K562 (cell line): ENCODE measurements around the gene ZBTB38. TPM values are rescaled to one million over a fixed set of nuclear protein-coding genes. Genes with fewer than 3 reads are reported as not detected.
A peak's percentile ranks its signal among the peaks of the same experiment; 100 is the strongest.

ENCODE experiments used
- ATAC-seq: fragments of 200-7000 bp; cut with Tn5 transposase; 3 replicates; pipeline ENCODE4 v1.9.1; 2020; ENCODE audit warnings: moderate library complexity
- BruUV-seq: library from RNA; stranded (reverse); fragments of 400-500 nt; replicated peaks from 2 replicates; lab custom pipeline; 2021; lab: Mats Ljungman, UMichigan
- CTCF ChIA-PET: fragments of 300-600 bp; formaldehyde crosslinking; extraction: SDS; loops from one replicate; lab custom pipeline; 2021; ENCODE audit warnings: low intra/inter-chr PET ratio; lab: Yijun Ruan, JAX
- POLR2A ChIA-PET: fragments of 300-600, 350-650 bp; sonication (Branson Sonifier 250); formaldehyde crosslinking; extraction: SDS; loops from one replicate; lab custom pipeline; 2021; ENCODE audit warnings: antibody characterized with exemption, inconsistent platforms; lab: Yijun Ruan, JAX
- DNase-seq, 4 experiments: peaks; one replicate each; pipeline versions ENCODE4 v3.0.0 to v3.0.0-alpha.2; 2011 to 2018; ENCODE audit warnings: low spot score in 3 of 4, mixed read lengths in 3 of 4; ENCODE audit errors: extremely low read depth in 1 of 4
- FAIRE-seq: peaks from 2 replicates; lab custom pipeline; 2011; peaks lifted over from hg19 to GRCh38; lab: Jason Lieb, UNC
- H2AFZ ChIP-seq: 2 replicates; pipeline ENCODE4 v1.6.0; 2011; ENCODE audit warnings: low read depth, low read length, control low read depth, inconsistent platforms
- H3K27ac ChIP-seq: fragments of 200-600 bp; 3 replicates; pipeline ENCODE4 v1.8.0; 2011; ENCODE audit warnings: low read depth, mild to moderate bottlenecking, control low read depth, inconsistent platforms, low read length, moderate library complexity, mixed read lengths; ENCODE audit errors: extremely low read depth
- H3K27me3 ChIP-seq, 2 experiments: fragments of 300-600 bp in 1 of 2; 2 replicates in 1 of 2; 3 replicates in 1 of 2; pipeline versions ENCODE4 v1.6.0 to v1.8.0; 2011; ENCODE audit warnings: inconsistent platforms in 2 of 2, low read length in 2 of 2, mild to moderate bottlenecking in 1 of 2, mixed read lengths in 1 of 2, moderate library complexity in 1 of 2; ENCODE audit not compliant: control insufficient read depth in 2 of 2, insufficient read depth in 2 of 2
- H3K36me3 ChIP-seq: fragments of 300-600 bp; 3 replicates; pipeline ENCODE4 v1.8.0; 2011; ENCODE audit warnings: mild to moderate bottlenecking, low read length, inconsistent platforms; ENCODE audit not compliant: control insufficient read depth, insufficient read depth
- H3K4me1 ChIP-seq, 2 experiments: fragments of 200-600 bp in 1 of 2; replicated peaks in 1 of 2; 2 replicates in 1 of 2; 3 replicates in 1 of 2; pipeline versions ENCODE4 v1.5.1 to v1.8.0; 2011; ENCODE audit warnings: inconsistent platforms in 2 of 2, low read length in 2 of 2, mild to moderate bottlenecking in 1 of 2, mixed read lengths in 1 of 2, moderate library complexity in 1 of 2; ENCODE audit not compliant: control insufficient read depth in 2 of 2, insufficient read depth in 2 of 2
- H3K4me2 ChIP-seq: 2 replicates; pipeline ENCODE4 v1.6.1; 2011; ENCODE audit warnings: low read length, control low read depth, inconsistent platforms, mixed read lengths; ENCODE audit not compliant: insufficient read depth
- H3K4me3 ChIP-seq: fragments of 200-600 bp; sonication (generic), shearing (Covaris generic); 2 replicates; pipeline ENCODE4 v1.5.1; 2016; ENCODE audit warnings: control low read depth, inconsistent platforms
- H3K79me2 ChIP-seq: fragments of 200-600 bp; 3 replicates; pipeline ENCODE4 v1.8.0; 2011; ENCODE audit warnings: low read length, inconsistent platforms; ENCODE audit not compliant: control insufficient read depth, insufficient read depth
- H3K9ac ChIP-seq, 2 experiments: 2 replicates each; pipeline versions ENCODE4 v1.6.0 to v1.6.1; 2011; ENCODE audit warnings: low read depth in 2 of 2, low read length in 2 of 2, control low read depth in 1 of 2, inconsistent platforms in 1 of 2, mild to moderate bottlenecking in 1 of 2, mixed read lengths in 1 of 2; ENCODE audit not compliant: insufficient read depth in 1 of 2
- H3K9me1 ChIP-seq: one replicate; pipeline ENCODE4 v1.6.0; 2011; ENCODE audit warnings: inconsistent platforms, mild to moderate bottlenecking, low read length, moderate library complexity; ENCODE audit not compliant: control insufficient read depth, insufficient read depth
- H3K9me3 ChIP-seq: replicated peaks from 2 replicates; pipeline ENCODE4 v1.5.1; 2011; ENCODE audit warnings: low read depth, low read length, inconsistent platforms; ENCODE audit not compliant: control insufficient read depth, insufficient read depth
- H4K20me1 ChIP-seq: replicated peaks from 2 replicates; pipeline ENCODE4 v1.6.1; 2011; ENCODE audit warnings: low read length, inconsistent platforms, mixed read lengths; ENCODE audit not compliant: control insufficient read depth, insufficient read depth
- CC2D1A ChIP-seq: fragments of 450-650 bp; IDR thresholded peaks from 2 replicates; pipeline ENCODE4 v1.6.1; 2017; ENCODE audit warnings: mild to moderate bottlenecking
- CEBPG ChIP-seq, 3 experiments: fragments of 200-800 bp in 1 of 3; sonication (Bioruptor generic) in 1 of 3; sonication (generic) in 1 of 3; formaldehyde crosslinking in 1 of 3; IDR thresholded peaks in 2 of 3; conservative IDR thresholded peaks in 1 of 3; 2 replicates each; pipeline versions ENCODE4 v1.6.1 to v1.8.0; 2016 to 2022; ENCODE audit warnings: missing compliant biosample characterization in 2 of 3, missing genetic modification characterization in 2 of 3, mild to moderate bottlenecking in 1 of 3, missing genetic modification reagents in 1 of 3
- EZH2 ChIP-seq: IDR thresholded peaks from 2 replicates; pipeline ENCODE4 v1.6.1; 2012; ENCODE audit warnings: low read depth, mild to moderate bottlenecking, inconsistent platforms, low read length, borderline replicate concordance
- FOXA3 ChIP-seq, 2 experiments: fragments of 450-650 bp in 1 of 2; sonication (generic) in 1 of 2; formaldehyde crosslinking; IDR thresholded peaks in 1 of 2; conservative IDR thresholded peaks in 1 of 2; 2 replicates each; pipeline versions ENCODE4 v1.4.0 to v1.8.0; 2020 to 2022; ENCODE audit warnings: mild to moderate bottlenecking in 2 of 2, missing genetic modification reagents in 1 of 2
- ID3 ChIP-seq, 2 experiments: fragments of 250-450 bp in 1 of 2; fragments of 450-650 bp in 1 of 2; sonication (Bioruptor Pico) in 1 of 2; IDR thresholded peaks; 2 replicates each; pipeline versions ENCODE4 v1.6.1 to v1.8.0; 2016 to 2021; ENCODE audit warnings: mild to moderate bottlenecking in 2 of 2, moderate library complexity in 2 of 2, missing compliant biosample characterization in 1 of 2, missing genetic modification characterization in 1 of 2
- NFIX ChIP-seq: fragments of 250-450 bp; sonication (Bioruptor Pico); IDR thresholded peaks from 2 replicates; pipeline ENCODE4 v1.4.0; 2020; ENCODE audit warnings: low read depth, mild to moderate bottlenecking, moderate library complexity
- POLR2AphosphoS5 ChIP-seq: IDR thresholded peaks from 2 replicates; pipeline ENCODE4 v1.6.1; 2011; ENCODE audit warnings: mild to moderate bottlenecking, low read depth, low read length, moderate library complexity; ENCODE audit not compliant: control insufficient read depth, insufficient read depth
- RBM25 ChIP-seq: fragments of 200-400 bp; formaldehyde crosslinking; IDR thresholded peaks from 2 replicates; pipeline ENCODE4 v1.6.1; 2018; ENCODE audit warnings: low read length, low read depth, moderate library complexity; ENCODE audit not compliant: severe bottlenecking
- SP2 ChIP-seq: IDR thresholded peaks from 2 replicates; pipeline ENCODE4 v1.6.1; 2011; ENCODE audit warnings: mild to moderate bottlenecking, low read depth, low read length, moderate library complexity; ENCODE audit not compliant: poor library complexity, severe bottlenecking; ENCODE audit errors: extremely low read depth
- TRIM24 ChIP-seq, 2 experiments: fragments of 450-650 bp; IDR thresholded peaks; 2 replicates each; pipeline ENCODE4 v1.6.1; 2016
- ZBTB8A ChIP-seq: fragments of 450-650 bp; IDR thresholded peaks from 2 replicates; pipeline ENCODE4 v1.6.1; 2018; ENCODE audit warnings: mild to moderate bottlenecking, moderate library complexity; ENCODE audit not compliant: partially characterized antibody
- ZNF232 ChIP-seq: sonication (generic); formaldehyde crosslinking; IDR thresholded peaks from 2 replicates; pipeline ENCODE4 v1.8.0; 2022; ENCODE audit warnings: mild to moderate bottlenecking, missing genetic modification reagents
- ZNF57 ChIP-seq: fragments of 450-650 bp; formaldehyde crosslinking; IDR thresholded peaks from 2 replicates; pipeline ENCODE4 v1.4.0; 2020; ENCODE audit warnings: mild to moderate bottlenecking, moderate library complexity
- ZNF586 ChIP-seq: fragments of 450-650 bp; formaldehyde crosslinking; conservative IDR thresholded peaks from 2 replicates; pipeline ENCODE4 v1.4.0; 2020; ENCODE audit warnings: mild to moderate bottlenecking, moderate library complexity
- WGBS: fragments of 100-300 bp; shearing (Covaris generic); methylation state at CpG from one replicate; pipeline ENCODE4 v1.1.6; 2016; ENCODE audit warnings: low coverage, mixed read lengths; ENCODE audit not compliant: insufficient coverage; ENCODE audit errors: missing lambda C conversion rate; 5-methylcytosine and 5-hydroxymethylcytosine counted together
- in situ Hi-C: fragments of 300-500 bp; cut with MboI; formaldehyde crosslinking; loops from 4 replicates; pipeline ENCODE4 v1.15.0; 2018; ENCODE audit warnings: inconsistent platforms, mixed read lengths
- intact Hi-C: fragments of 100-400 bp; cut with micrococcal nuclease; formaldehyde crosslinking; loops from 2 replicates; pipeline ENCODE4 v1.14.2; 2022
- polyA plus RNA-seq, 8 experiments: library from polyadenylated mRNA; depleted of rRNA in 4 of 8; stranded (reverse) in 5 of 8; unstranded in 3 of 8; fragments of >200 nt; fragmentation: Nextera tagmentation in 2 of 8; fragmentation: Illumina TruSeq in 1 of 8; extraction: Ambion mirVana in 2 of 8; extraction: Trizol in 1 of 8; gene quantifications; 2 replicates each; pipeline versions ENCODE4 v1.2.1 to v1.2.3, GENCODE V29; 2011 to 2014; ENCODE audit warnings: inconsistent platforms in 1 of 8, missing spikeins in 1 of 8
- total RNA-seq, 7 experiments: library from RNA; depleted of rRNA in 6 of 7; stranded (reverse); fragments of >200 nt in 6 of 7; fragmentation: Illumina TruSeq in 2 of 7; extraction: Trizol in 2 of 7; gene quantifications; 2 replicates each; pipeline versions ENCODE4 v1.2.1 to v1.2.3, GENCODE V29; 2011 to 2021; ENCODE audit warnings: low replicate concordance in 1 of 7
- TF ChIP-seq, protein P1 (sequence below): fragments of 450-650 bp; IDR thresholded peaks from 2 replicates; pipeline ENCODE4 v1.6.1; 2016
- TF ChIP-seq, protein P2 (sequence below): fragments of 450-650 bp; IDR thresholded peaks from 2 replicates; pipeline ENCODE4 v1.7.0; 2016; ENCODE audit warnings: borderline replicate concordance

Gene ZBTB38
- total and polyA plus RNA-seq, 9 of the 15 experiments (the other 6 are each of a cell fraction or from before 2014, with no cell fraction given), result 12.1 to 39.4 (median 22.9) TPM

DNA sequence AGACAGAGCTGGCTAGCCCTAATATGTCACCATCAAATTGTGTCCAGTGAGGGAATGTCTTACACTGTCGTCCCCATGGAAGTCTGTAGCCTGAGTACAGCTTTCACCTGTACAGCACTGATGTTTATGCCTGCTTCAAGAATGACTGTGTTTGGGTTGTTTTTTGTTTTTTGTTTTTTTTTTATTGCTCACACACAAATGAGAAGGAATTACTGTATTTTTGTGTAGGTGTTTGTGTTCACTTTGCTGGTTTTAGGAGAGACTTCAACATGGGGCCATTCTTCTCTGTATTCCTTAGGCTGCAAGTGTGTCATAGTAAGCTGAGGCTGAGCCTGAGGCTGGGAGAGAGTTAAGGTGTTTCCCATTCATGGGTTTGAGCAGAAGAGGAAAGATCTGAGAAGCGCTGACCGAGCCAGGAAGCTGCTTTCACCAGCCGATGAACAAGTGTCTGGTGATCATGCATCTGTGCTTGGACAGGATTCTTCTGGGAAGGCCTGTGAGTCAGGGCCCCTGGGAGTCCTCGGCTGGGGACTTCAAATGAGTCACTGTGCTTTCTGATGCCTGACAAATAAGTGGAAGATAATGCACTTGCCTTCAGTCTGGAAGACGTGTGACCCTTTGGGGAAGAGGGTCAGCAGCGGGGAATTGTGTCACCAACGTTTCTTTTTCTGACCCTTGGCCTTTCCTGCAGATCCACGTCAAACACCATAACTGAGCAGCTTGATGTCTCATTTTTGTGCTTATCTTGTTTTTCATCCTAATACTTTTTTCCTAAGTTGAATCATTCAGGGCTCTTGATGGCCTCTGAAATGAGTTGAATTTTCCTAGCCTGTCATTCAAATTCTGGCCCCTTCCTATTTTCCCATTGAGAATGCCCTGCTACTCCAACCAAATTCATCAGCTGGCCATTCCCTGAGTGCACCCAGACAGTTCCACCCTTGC lies 36.7 kb upstream of the ZBTB38 start:
- H2AFZ ChIP-seq, result peak overlapping the region; percentile 93
- peak; percentile 85 for ATAC-seq
- TF ChIP-seq ZNF232 (CRISPR knock-in tag), result no peak
- TF ChIP-seq ZBTB8A, result no peak
- TF ChIP-seq RBM25, result no peak
- no peak for TF ChIP-seq NFIX (CRISPR knock-in tag)
- no peak for TF ChIP-seq ZNF57 (CRISPR knock-in tag)
- TF ChIP-seq, protein P1, sequence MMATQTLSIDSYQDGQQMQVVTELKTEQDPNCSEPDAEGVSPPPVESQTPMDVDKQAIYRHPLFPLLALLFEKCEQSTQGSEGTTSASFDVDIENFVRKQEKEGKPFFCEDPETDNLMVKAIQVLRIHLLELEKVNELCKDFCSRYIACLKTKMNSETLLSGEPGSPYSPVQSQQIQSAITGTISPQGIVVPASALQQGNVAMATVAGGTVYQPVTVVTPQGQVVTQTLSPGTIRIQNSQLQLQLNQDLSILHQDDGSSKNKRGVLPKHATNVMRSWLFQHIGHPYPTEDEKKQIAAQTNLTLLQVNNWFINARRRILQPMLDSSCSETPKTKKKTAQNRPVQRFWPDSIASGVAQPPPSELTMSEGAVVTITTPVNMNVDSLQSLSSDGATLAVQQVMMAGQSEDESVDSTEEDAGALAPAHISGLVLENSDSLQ, result peak; percentile 90
- no peak for TF ChIP-seq SP2
- 0 out of 2 replicates have a peak, but pooled peaks have one; percentile 34 for TF ChIP-seq CEBPG (CRISPR knock-in tag; IDR thresholded peaks at IDR 0.05)
- peak in 1 of 2 experiments; percentile 62; a peak in 1 of 4 replicates for TF ChIP-seq CEBPG (tag; conservative IDR thresholded peaks at IDR 0.05 in 1 of 2, IDR thresholded peaks at IDR 0.05 in 1 of 2)
- no peak for TF ChIP-seq EZH2
- peak; percentile 56; the same call in 1 of the 2 replicates for TF ChIP-seq POLR2AphosphoS5
- TF ChIP-seq CC2D1A, result peak; percentile 96; the same call in 1 of the 2 replicates
- no peak for TF ChIP-seq ZNF586 (CRISPR knock-in tag)
- TF ChIP-seq TRIM24 (IDR thresholded peaks at IDR 0.05), result peak; percentile 6 to 64; a peak in 2 of 4 replicates
- TF ChIP-seq, protein P2, sequence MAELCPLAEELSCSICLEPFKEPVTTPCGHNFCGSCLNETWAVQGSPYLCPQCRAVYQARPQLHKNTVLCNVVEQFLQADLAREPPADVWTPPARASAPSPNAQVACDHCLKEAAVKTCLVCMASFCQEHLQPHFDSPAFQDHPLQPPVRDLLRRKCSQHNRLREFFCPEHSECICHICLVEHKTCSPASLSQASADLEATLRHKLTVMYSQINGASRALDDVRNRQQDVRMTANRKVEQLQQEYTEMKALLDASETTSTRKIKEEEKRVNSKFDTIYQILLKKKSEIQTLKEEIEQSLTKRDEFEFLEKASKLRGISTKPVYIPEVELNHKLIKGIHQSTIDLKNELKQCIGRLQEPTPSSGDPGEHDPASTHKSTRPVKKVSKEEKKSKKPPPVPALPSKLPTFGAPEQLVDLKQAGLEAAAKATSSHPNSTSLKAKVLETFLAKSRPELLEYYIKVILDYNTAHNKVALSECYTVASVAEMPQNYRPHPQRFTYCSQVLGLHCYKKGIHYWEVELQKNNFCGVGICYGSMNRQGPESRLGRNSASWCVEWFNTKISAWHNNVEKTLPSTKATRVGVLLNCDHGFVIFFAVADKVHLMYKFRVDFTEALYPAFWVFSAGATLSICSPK, result no peak
- TF ChIP-seq ID3 (CRISPR knock-in tag; IDR thresholded peaks at IDR 0.05), result no peak
- no peak; the same call in 1 of the 2 replicates for TF ChIP-seq ID3 (tag; IDR thresholded peaks at IDR 0.05)
- TF ChIP-seq FOXA3 (CRISPR knock-in tag; conservative IDR thresholded peaks at IDR 0.05 in 1 of 2, IDR thresholded peaks at IDR 0.05 in 1 of 2), result no peak

More for the DNA sequence above, 36.7 kb upstream of the ZBTB38 start:
- H3K36me3 ChIP-seq, result no peaks in the 10 kb centered on the region
- no peaks in the 10 kb centered on the region for H3K9me1 ChIP-seq
- H3K79me2 ChIP-seq, result no peaks in the 10 kb centered on the region
- DNase-seq, result peak; percentile 67 to 92 (median 77)
- H3K27ac ChIP-seq, result peak overlapping the region; percentile 75
- H3K27me3 ChIP-seq, result no peaks in the 10 kb centered on the region
- WGBS, result 11% methylated on average over 9 of the region's 9 CpGs
- BruUV-seq, result no TSS peak
- CTCF ChIA-PET, result no interaction called here
- no peak overlapping the region for H3K4me3 ChIP-seq
- in situ Hi-C loops (no loop called here), intact Hi-C loops (no loop called here)
- H3K9me3 ChIP-seq, result no peaks in the 10 kb centered on the region
- peak overlapping the region; percentile 39; the same call in 1 of the 2 replicates for H3K4me2 ChIP-seq
- peak overlapping the region in 1 of 2 experiments; percentile 44; a peak in 2 of 4 replicates for H3K9ac ChIP-seq
- peak; percentile 98 for FAIRE-seq
- POLR2A ChIA-PET, result interaction anchor here (0.7 to 1.8 kb wide), 9 partner anchors 8 to 172 kb away, joined by 3 to 8 read pairs (median 3); partner anchors contain the start of gene PXYLP1
- H4K20me1 ChIP-seq, result no peaks in the 10 kb centered on the region
- H3K4me1 ChIP-seq, result peaks cover 13 to 54% of the 10 kb centered on the region in 2 experiments
